Upper lobe of right lung (tissue), 1 donor: ENCODE data around the gene CUL1. TPM values are rescaled to one million over a fixed set of nuclear protein-coding genes. Genes with fewer than 3 reads are reported as not detected.

Source experiments
- ATAC-seq: fragments of 200-7000 bp; cut with Tn5 transposase; one replicate; pipeline ENCODE4 v1.9.1; 2020; ENCODE audit warnings: mild to moderate bottlenecking, moderate library complexity
- DNase-seq: peaks from one replicate; pipeline ENCODE4 v3.0.0-alpha.2; 2020
- H3K27ac ChIP-seq: fragments of 200-600 bp; one replicate; pipeline ENCODE4 v1.8.0; 2022
- H3K27me3 ChIP-seq: fragments of 200-600 bp; one replicate; pipeline ENCODE4 v1.8.0; 2022; ENCODE audit warnings: mild to moderate bottlenecking
- H3K36me3 ChIP-seq: fragments of 200-600 bp; one replicate; pipeline ENCODE4 v1.8.0; 2022
- H3K4me1 ChIP-seq: fragments of 200-600 bp; one replicate; pipeline ENCODE4 v1.8.0; 2022
- H3K4me3 ChIP-seq: fragments of 200-600 bp; one replicate; pipeline ENCODE4 v1.8.0; 2022; ENCODE audit warnings: mild to moderate bottlenecking
- H3K9me3 ChIP-seq: fragments of 200-600 bp; one replicate; pipeline ENCODE4 v1.8.0; 2022
- intact Hi-C: fragments of 100-400 bp; cut with DNase I; formaldehyde crosslinking; loops from one replicate; pipeline ENCODE4 v1.11.0; 2022
- total RNA-seq: library from RNA; stranded (reverse); fragmentation: NEBNext Ultra II Directional; extraction: Animal tissue kit (Norgen Biotek cat#: 25700); gene quantifications from one replicate; pipeline ENCODE4 v1.2.1, GENCODE V29; 2021
- TF ChIP-seq, protein P1 (sequence below): fragments of 200-600 bp; IDR thresholded peaks from one replicate; pipeline ENCODE4 v1.8.0; 2022; ENCODE audit warnings: antibody characterized with exemption
- donor health status: DM: no; HTN: yes; CAD: no; lungs with severe emphysema.

The CUL1 gene
- total RNA-seq, 1 donor from 2014 or later, result 44.4 TPM

DNA sequence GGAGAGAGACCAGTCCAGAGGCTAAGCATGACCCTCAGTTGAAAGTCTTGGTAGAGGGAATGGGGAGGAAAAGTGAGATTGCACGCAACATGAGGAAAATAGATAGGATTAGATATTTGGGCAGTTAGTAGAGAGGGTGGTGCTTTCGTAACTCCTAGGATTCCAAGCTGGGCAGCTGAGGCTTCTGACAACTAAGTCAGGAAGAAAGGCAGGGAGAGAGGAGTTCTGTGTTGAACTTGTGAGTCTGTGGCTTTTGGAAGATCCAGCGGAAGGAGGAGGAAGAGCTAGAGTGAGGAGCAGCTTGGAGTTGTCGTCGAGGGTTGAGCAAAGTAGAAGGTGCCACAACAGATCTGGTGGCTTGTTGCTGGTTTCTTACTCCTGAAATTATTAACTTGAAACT, 21.8 kb downstream of the CUL1 start:
- intact Hi-C loops, result no loop called here
- H3K27me3 ChIP-seq, result no peaks in the 10 kb centered on the region
- H3K9me3 ChIP-seq, result no peaks in the 10 kb centered on the region
- peaks cover 36% of the 10 kb centered on the region for H3K4me1 ChIP-seq
- DNase-seq, result no peak
- no peak for ATAC-seq
- H3K36me3 ChIP-seq, result no peaks in the 10 kb centered on the region
- TF ChIP-seq, protein P1, sequence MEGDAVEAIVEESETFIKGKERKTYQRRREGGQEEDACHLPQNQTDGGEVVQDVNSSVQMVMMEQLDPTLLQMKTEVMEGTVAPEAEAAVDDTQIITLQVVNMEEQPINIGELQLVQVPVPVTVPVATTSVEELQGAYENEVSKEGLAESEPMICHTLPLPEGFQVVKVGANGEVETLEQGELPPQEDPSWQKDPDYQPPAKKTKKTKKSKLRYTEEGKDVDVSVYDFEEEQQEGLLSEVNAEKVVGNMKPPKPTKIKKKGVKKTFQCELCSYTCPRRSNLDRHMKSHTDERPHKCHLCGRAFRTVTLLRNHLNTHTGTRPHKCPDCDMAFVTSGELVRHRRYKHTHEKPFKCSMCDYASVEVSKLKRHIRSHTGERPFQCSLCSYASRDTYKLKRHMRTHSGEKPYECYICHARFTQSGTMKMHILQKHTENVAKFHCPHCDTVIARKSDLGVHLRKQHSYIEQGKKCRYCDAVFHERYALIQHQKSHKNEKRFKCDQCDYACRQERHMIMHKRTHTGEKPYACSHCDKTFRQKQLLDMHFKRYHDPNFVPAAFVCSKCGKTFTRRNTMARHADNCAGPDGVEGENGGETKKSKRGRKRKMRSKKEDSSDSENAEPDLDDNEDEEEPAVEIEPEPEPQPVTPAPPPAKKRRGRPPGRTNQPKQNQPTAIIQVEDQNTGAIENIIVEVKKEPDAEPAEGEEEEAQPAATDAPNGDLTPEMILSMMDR, result no peak
- no peak overlapping the region for H3K27ac ChIP-seq
- H3K4me3 ChIP-seq, result no peak overlapping the region

DNA sequence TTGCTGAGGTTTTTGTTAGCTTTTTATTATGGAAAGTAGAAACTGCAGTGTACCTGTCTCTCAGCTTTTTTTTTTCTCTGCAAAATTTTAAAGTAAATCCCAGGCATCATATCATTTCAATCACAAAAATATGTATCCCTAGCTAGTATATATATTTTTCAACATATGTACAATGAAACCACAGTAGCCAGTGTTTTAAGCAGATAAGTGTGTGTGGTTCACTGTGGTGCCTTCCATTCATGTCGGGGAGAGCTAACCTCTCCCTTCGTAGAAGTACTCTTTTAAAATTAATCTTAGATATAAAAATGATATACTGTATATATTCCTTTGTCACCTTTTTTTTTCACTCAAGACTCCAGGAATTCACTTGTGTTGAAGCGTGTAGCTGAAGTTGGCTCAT, 22.7 kb downstream of the CUL1 start:
- no peak overlapping the region for H3K4me3 ChIP-seq
- no peak for ATAC-seq
- no peaks in the 10 kb centered on the region for H3K27me3 ChIP-seq
- H3K36me3 ChIP-seq, result no peaks in the 10 kb centered on the region
- H3K4me1 ChIP-seq, result peaks cover 44% of the 10 kb centered on the region
- no peak for DNase-seq
- H3K27ac ChIP-seq, result no peak overlapping the region
- TF ChIP-seq, protein P1, result no peak
- intact Hi-C loops, result no loop called here
- H3K9me3 ChIP-seq, result no peaks in the 10 kb centered on the region

DNA sequence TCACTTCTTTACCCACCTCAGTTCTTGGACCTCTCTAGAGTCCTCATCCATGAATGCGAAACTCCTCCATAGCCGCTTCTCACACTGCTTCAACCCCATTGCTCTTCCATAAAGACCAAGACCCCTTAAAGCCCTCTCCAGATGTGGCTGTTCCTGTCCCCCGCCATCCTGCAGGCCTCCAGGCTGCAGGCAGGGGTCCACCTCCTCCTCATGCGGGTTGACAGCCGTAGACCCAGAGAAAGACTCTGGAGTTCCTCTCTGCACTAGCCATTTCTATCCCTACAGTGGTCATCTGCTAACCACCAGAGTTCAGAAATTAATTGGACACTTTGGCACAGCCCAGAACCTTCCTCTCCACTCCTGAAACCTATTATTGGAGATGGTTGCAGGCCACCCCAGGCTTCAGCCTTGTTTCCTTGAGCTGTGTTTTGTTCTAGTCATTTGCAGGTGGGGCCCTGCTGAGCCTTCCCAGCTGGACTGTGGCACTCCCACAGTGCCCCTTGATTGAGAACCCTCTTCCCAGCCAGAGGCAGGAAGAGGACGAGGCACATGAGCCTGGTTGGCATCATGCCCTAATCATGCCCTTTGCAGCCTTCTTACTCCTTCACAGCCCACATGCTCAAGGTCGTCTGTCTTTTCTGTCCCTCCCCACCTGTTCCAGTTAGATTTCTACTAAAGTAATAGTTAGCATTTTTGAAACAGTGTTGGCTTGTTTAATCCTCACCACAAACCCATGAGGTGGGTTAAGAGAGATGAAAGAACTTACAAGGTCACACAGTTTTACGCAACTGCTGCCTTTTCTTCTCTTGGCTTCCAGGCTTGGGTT, 23.9 kb downstream of the CUL1 start:
- DNase-seq (no peak), ATAC-seq (peak; percentile 48)
- no peak overlapping the region for H3K4me3 ChIP-seq
- H3K9me3 ChIP-seq, result no peaks in the 10 kb centered on the region
- H3K27me3 ChIP-seq, result no peaks in the 10 kb centered on the region
- TF ChIP-seq, protein P1, result no peak
- H3K27ac ChIP-seq, result no peak overlapping the region
- H3K4me1 ChIP-seq, result peaks cover 55% of the 10 kb centered on the region
- intact Hi-C loops, result no loop called here
- no peaks in the 10 kb centered on the region for H3K36me3 ChIP-seq

DNA sequence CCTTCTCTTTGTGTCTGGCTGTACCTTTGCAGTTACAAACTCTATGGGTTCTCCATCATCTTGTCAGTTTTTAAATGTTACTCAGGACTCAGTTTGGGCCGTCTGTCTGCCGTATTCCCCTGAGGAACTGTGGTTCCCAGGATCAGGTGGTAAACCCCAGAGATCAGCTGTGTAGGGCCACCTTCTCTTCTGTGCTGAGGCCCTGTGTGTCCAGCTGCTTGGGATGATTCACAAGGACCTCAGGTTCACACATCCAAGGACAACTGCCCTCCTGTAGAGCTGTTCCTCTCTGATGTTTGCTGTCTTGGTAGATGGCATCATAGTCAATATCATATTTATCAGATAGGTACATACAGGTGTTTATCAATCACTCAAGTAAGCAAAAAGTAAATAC, 24.5 kb downstream of the CUL1 start:
- Histone ChIP-seq H3K4me1 (peaks cover 57% of the 10 kb centered on the region), H3K27ac (no peak overlapping the region), H3K4me3 (no peak overlapping the region), H3K36me3 (no peaks in the 10 kb centered on the region), H3K9me3 (no peaks in the 10 kb centered on the region), H3K27me3 (no peaks in the 10 kb centered on the region)
- DNase-seq (no peak), ATAC-seq (no peak)
- intact Hi-C loops, result no loop called here
- TF ChIP-seq, protein P1, result no peak

DNA sequence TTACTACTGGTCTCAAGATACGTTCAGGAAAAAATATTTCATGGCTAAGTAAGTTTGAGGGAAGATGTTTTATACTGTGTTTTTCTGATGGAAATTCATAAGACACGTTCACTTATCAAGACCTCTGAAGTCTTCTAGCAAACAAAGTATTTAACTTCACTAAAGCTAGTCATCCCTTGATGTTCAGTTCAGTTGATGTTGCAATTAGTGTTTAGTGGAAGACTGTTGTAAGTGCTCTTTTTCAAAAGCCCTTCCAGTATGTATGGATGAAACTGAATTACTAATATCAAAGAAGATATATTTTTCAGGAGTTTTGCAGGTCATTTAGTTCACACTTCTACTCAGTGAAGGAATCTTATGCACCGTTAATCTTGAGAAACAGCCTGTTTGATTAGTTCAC, 25.1 kb downstream of the CUL1 start:
- ATAC-seq (no peak), DNase-seq (no peak)
- Histone ChIP-seq H3K27ac (no peak overlapping the region), H3K4me3 (no peak overlapping the region), H3K9me3 (no peaks in the 10 kb centered on the region), H3K27me3 (no peaks in the 10 kb centered on the region), H3K4me1 (peaks cover 57% of the 10 kb centered on the region), H3K36me3 (no peaks in the 10 kb centered on the region)
- intact Hi-C loops, result no loop called here
- TF ChIP-seq, protein P1, result no peak
